Measurements from ENCODE around the gene GPD2. TPM values are rescaled to one million over a fixed set of nuclear protein-coding genes. Genes with fewer than 3 reads are reported as not detected.
"Not testable (repeated sequence)": the region's sequence is repeated elsewhere in the genome, so short reads cannot be mapped to it uniquely, and the experiment has no call there.

The GPD2 gene
- polyA plus RNA-seq, 10 donors = 9.1 to 13.5 (median 11.5) TPM

GRCh38 chr2:156472686-156473085 is 36.5 kb downstream of the GPD2 start:
- DNase-seq = no peak

GRCh38 chr2:156473445-156473844 is 37.3 kb downstream of the GPD2 start:
- no peak for DNase-seq

GRCh38 chr2:156474401-156474800 is 38.2 kb downstream of the GPD2 start:
- DNase-seq = no peak

GRCh38 chr2:156476021-156476849 is 40.1 kb downstream of the GPD2 start:
- DNase-seq = no peak

GRCh38 chr2:156476850-156477206 is 40.6 kb downstream of the GPD2 start:
- DNase-seq = peak in 1 of 3 donors; percentile 54

GRCh38 chr2:156480376-156480775 is 44.2 kb downstream of the GPD2 start:
- no peak for DNase-seq

- no peak for DNase-seq
These were observed 45.1 kb downstream of the GPD2 start for GRCh38 chr2:156481312-156481711.

DNA sequence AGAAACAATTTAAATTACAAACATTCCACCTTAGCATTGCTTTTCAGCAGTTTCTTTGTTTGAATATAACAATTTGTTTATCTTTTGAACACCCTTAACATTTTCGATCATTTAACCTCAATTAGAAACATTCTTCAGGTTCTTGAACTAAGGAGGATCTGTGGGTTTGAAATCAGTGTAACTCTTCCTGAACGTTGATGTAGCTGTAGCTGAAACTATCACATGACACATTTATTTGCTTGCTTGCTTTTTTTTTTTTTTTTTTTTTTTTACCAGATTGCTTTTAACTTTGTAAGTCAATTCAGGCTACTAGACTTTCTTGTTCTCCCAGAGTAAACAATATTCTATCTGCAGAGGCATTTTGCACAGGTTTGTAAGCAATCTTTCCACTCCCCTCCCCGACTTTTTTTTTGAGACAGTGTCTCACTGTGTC is 47.6 kb downstream of the GPD2 start:
- DNase-seq = no peak

- peak in 1 of 3 donors; percentile 22 for DNase-seq
These were observed 50.0 kb downstream of the GPD2 start for GRCh38 chr2:156486147-156486546.

- DNase-seq = no peak
These were observed 50.4 kb downstream of the GPD2 start for GRCh38 chr2:156486614-156487013.

DNA sequence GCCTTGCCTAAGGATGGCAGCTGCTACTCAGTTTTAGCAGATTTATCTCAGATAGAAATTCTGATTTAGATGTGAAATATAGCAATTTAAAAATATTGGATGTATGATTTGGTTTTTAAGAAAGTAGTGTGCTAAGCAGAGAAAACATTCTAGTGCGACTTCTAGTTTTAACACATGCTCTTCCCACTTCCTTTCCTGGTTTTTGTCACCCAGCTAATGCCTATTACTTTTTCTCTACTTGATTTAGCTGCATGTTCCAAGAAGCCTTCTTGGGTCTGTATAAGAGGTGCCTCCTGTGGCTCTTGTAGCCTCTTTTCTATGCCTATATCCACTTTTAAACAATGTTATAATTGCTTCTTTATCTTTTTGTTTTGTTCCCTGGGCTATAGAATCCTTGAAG is 53.0 kb downstream of the GPD2 start:
- DNase-seq = no peak

GRCh38 chr2:156489750-156490465 is 53.7 kb downstream of the GPD2 start:
- no peak for DNase-seq

GRCh38 chr2:156490466-156490840 is 54.3 kb downstream of the GPD2 start:
- no peak for DNase-seq

DNA sequence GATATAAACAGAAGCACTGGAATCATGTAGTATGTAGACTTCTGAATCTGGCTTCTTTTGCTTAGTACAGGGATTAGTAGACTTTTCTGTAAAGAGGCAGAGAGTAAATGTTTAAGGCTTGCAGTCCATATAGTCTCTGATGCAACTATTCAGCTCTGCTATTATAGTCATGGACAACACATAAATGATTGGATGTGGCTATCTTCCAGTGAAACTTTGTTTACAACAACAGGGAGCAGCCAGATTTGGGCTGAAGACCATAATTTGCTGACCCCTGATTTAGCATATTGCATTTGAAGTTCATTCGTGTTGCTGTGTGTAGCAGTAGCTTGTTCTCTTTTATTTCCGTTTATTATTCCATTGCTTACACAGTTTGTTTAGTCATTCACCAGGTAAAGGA is 55.0 kb downstream of the GPD2 start:
- no peak for DNase-seq

- no peak for DNase-seq
These were observed 56.8 kb downstream of the GPD2 start for GRCh38 chr2:156492979-156493378.

GRCh38 chr2:156495998-156496397 is 59.8 kb downstream of the GPD2 start:
- not testable (repeated sequence) for DNase-seq

GRCh38 chr2:156505696-156506095 is 69.5 kb downstream of the GPD2 start:
- no peak for DNase-seq

DNA sequence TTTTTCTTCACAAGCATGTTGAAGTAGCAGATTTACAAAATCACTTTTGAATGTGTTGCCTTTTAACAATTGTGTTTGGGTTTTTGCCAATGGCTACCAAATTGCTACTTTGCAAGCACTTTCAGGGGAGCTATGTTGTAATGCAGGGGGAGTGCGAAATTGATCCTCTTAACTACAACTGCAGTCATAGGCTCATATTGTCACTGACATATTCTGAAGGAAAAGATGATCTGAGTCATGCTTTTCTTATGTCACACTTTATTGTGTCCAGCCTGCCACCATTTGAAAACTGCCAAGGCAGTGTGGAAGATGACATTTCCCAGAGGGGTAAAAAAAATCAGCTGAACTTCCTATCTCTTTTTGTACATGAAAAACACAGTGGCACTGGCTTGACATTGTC is 74.9 kb downstream of the GPD2 start:
- DNase-seq = no peak

DNA sequence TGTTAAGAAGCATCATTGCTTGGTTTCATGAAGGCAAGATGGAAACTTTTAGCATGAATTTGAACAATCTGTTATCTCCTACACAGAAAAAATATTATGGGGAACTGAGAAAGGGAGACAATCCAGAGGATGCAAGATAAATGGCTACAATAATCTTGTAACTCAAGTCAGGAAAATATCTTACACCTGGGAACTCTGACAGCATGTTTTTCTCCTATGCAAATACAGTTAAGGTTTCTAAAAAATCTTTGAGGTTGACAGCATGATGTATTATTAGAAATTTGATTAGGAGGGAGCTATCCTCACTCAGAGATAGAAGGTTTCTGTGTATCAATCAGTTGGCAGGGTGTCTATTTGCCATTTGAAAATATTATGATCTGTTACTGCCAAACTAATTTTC is 75.6 kb downstream of the GPD2 start:
- no peak for DNase-seq

GRCh38 chr2:156512451-156512850 is 76.3 kb downstream of the GPD2 start:
- DNase-seq = no peak

GRCh38 chr2:156513219-156513618 is 77.0 kb downstream of the GPD2 start:
- DNase-seq = no peak

DNA sequence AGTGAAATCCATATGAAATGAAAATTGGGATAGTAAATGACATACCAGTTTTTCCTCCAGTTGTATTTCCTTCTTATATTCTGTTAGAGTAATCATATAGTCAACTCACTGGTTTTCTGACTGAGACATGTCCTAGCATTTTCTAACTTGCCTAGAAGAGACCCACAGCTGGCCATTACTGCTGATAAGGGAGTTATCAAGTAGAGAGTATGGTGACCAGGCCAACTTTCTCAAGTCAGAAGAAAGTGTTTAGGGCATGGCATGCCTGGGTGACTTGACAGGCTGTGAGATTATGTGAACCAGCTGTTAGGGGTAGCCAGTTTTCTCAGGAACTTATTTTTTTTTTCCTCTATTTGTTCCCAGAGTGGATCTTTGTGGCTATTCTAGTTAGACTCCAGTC is 81.2 kb downstream of the GPD2 start:
- no peak for DNase-seq

DNA sequence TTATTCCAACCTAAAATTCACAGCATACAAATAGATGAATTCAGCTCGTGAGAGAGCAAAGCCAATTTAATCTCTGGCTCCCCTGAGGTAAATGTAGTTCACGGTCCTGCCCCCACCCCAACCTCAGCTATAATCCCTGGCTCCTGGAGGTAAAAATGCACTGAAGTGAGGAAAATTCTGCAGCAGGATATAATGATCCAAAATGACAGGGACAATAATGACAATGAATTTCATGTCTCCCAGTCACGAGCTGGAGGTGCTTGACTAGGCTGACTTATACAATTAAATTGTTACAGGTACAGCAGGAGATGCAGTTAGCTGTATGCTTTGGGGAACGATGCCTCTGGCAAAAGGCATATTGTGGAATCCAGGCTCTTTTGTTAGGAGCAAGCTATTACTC is 82.0 kb downstream of the GPD2 start:
- DNase-seq = no peak

Data from muscle of back (tissue), 11 donors.